NCI-H774 (cell line): ENCODE data around the gene DNAJC27.

Source experiments
- DNase-seq: peaks from one replicate; lab custom pipeline; 2025; lab: John Stamatoyannopoulos, UW

Gene DNAJC27

DNA sequence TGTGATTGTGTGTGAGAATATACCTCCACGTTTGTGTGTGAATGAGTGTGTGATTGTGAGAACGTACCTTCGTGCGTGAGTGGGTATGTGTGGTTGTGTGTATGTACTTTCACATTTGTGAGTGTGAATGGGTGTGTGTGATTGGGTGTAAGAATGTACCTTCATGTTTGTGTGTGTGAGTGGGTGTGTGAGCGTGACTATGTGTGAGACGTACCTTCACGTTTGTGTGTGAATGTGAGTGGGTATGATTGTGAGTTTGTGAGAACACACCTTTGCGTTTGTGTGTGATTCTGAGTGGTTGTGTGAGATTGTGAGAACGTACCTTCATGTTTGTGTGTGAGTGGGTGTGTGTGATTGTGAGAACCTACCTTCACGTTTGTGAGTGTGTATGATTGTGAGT lies 45.9 kb downstream of the DNAJC27 start:
- DNase-seq, result no peak

DNA sequence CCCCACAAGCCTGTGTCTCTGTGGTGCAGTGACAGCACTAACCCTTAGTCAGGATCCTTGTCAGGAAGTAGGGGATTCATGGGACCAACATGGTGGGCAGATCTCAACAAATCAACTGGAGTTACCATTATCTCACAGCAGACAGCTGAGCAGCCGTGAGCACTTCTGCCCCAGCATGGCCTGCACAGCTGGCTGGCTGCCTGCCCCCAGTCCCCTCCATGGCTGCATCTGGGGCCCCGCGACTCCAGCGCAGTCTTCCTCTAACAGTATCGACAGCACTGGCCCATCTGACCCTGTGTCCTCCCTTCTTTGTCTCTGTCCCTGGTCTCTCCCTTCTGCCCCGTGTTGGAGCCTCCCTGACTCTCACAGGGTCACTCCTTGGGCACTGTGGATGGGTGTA lies 47.0 kb downstream of the DNAJC27 start:
- no peak for DNase-seq

DNA sequence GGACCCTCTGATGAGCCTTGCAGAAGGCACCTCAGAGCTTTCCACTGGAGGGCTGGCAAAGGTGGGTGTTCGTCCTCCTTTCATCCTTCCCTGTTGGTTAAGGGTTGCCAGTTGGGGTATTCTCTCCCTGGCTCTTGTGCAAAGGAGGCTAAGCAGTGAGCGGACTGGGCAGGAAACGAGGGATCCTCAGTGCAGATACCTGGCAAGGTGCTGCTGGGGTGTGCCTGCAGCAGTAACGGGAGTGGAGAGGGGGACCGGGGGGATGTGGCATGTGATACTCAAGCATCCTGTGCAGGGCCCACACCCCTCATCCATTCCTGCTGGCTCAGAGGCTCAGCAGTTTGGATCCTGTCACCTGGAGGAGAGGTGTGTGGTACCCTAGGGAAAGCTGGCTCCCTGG lies 47.5 kb downstream of the DNAJC27 start:
- DNase-seq, result no peak

DNA sequence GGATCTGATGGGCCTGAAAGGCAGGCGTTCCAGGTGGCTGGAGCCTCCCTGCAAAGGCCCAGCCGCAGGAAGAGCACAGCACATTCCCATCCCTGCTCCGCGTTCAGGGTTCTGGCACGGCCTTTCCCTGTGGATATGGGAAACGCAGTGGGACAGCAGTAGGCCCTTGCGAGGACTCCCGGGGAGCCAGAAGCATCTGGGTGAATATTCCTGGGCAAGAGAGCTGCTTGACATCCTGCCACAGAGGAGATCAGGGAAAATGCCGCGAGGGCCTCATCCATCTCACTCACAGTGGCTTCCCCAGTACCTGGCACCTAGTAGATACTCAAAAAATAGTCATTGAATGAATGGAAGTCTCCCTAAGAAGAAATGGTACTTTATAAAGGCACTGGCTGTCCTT lies 48.6 kb downstream of the DNAJC27 start:
- DNase-seq, result no peak

DNA sequence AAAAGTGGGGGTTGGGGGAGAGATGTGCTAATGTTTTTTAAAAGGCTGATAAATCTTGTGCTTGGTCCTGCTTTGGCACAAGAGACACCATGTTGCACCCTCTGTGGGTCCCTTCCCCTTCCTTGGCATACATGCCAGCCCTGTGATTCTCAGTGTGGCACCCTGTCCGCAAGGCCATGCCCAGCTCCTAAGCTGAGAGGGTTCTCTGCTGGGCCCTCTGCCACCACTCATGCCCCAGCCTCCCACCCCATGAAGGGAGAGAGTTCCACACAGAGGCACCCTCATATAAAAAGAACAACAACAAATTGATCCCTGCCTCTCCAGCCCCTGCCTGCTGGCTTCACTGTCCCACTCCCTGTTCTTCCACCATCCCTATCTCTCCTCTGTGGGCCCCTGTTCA lies 49.2 kb downstream of the DNAJC27 start:
- no peak for DNase-seq

DNA sequence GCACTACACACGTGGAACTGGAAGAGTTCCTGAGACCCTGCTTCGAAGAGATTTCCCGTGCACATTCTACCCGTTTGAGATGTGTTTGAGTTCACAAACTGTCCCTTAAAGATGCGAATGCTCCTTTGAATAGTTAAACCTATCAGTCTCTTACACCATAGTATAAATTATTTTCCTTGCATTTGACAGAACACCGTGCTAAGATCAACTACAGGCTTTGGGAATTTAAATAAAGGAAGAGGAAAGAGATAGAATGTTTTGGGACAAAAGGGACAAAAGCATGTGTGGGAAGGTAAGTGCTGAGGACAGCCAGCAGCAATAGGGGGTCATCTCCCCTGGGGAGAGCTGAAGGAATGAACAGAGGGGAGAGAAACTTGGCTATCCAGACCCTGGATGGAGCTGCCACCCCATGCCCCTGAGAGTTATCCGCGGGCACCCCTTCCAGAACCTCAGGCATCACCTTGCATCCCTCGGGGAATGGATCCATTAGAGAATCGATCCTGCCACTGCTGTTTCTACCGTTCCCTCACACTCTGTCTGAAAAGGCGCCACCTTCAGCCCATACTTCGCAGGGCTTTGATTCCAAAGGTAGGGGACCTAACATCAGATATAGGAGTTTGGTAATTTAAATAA lies 50.8 kb downstream of the DNAJC27 start:
- no peak for DNase-seq

DNA sequence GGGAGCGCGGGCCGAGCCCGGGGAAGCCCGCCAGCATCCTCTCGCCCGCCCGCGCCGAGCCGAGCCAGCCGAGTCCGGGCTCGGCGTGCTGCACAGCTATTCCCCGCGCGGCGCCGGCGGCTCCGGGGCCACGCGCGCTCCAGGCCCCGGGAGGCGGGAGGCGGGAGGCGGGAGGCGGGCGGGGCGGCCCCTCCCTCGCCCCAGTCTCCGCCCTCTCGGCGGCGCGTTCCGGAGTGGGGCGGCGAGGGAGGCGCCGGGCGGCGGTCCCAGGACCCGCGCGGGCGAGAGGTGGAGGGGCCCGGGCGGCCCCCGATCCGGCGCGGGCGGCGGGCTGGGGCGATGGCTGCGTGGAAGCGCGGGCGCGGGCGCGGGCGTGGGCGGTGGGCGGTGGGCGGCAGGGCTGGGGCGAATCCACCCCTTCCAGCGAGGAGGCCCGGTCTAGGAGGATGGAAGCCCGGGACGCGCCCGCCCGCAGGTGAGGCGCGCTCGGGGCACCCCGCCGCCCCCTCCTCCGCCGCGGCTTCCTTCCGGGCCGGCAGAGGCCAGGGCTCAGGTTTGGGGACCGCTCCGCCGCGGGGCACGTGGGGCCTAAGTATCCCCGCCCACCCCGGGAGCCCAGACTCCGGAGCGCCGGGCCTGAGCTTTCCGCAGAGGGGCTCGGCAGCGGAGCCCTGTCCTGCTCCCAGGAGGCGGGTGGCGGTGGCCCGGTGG lies 51.5 kb downstream of the DNAJC27 start, which contains the start of gene ADCY3:
TSS of gene ADCY3 (minus strand) at position 140 of the 711 bp plus-strand sequence. CDS start 1,250 bp downstream, outside the sequence.
- peak; percentile 32 for DNase-seq

DNA sequence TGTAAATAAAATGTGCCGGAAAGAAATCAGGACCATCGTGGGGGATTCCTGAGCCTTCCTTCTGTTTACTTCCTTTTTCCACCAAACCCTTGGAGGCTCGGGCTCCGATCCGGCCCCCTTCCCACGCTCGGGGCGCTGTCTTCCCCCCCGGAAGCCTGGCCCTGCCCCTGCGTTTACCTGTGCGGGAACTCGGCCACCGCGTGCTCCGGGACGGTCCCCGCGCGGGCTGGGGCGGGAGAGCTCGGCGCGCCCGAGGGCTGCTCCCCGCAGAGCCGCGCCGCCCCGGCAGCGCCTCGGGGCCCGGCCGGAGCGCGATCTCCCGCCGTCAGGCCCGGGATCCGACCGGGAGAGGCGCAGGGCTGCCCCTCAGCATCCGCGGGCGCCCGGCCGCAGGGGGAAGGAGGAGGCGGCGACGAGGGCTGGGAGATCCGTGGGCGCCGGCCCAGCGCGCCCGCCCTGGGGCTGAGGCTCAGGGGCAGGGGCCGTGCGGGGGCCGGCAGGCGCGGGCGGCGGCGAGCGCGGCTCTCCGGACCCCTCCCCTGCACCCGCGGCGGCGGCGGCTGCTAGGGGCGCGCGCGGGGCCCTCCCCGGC lies 52.2 kb downstream of the DNAJC27 start:
- no peak for DNase-seq

DNA sequence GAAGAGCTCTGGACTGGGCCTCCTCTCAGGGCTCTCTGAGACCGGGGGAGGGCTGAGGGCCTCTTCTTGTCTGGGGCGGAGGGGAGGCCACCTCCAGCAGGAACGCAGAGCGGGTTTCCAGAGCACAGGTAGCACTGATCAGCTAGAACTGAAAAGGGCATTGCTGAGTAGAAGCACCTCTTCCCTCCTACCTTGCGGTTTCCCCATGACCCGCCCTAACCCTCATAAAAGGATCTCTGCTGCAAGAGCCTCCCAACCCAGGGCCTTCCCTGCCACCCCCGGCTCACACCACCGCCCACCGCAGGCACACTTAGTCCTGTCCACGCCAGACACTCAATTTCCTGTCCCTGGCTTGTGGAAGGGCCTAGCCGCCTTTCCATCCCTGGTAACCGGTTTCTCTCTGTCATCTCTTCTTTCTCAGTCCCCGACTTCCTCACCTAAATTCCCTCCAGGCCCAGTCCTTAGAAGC lies 52.7 kb downstream of the DNAJC27 start:
- no peak for DNase-seq

DNA sequence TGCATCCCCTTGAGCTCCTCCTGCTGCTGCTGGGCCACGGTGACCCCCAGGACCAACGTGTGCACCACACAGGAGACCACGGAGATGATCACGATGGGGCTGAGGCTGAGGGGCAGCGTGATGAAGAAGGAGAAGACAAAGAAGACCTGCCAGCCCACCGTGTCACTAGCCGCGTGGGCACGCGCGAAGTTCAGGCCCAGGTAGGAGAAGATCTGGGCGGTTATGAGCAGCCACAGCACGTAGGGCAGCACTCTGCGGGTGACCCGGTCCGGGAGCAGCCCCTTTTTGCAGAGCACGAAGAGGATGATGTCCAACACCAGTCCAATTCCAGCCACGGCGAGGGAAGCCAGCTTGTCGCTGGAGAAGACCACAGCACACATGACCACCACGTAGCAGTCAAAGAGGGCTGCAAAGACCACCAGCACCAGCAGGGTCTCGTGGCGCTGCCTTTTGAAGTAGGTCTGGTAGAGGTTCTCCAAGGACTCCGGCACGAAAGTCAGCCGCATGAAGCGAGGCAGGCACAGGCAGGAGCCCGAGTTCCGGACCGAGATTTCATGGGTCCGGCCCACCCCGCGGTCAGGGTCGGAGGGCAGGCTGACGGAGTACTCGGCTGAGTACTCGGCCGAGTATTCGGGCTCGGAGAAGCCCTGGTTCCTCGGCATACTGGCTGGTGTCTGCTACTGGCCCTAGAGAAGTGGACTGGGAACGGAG lies 53.3 kb downstream of the DNAJC27 start:
- no peak for DNase-seq

DNA sequence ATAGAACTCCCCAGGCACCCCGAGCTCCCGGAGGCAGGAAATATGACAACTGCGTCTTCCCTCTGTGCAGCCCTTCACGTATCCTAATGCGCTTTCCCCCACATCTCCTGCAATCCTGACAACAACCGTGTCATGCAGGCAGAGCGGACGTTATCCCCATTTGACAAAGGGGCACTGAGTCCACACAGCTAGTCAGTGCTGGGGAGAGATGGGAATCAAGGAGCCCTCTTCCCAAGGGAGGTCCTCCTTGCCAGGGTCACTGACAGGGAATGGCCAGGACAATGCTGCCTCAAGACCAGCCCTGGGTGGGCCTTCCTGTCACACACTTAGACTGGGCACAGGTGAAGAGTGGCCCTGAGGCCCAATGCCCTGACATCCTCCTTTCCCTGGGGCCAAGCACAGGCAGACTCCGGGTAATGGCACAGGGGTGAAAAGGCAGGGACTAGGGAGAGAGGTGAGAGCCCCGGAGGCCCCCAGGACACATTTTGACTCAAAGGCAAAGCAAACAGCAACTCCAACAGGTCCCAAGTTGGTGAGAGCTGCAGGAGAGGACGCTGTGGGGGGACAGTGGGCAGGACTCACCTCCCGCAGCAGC lies 53.9 kb downstream of the DNAJC27 start:
- DNase-seq, result no peak

DNA sequence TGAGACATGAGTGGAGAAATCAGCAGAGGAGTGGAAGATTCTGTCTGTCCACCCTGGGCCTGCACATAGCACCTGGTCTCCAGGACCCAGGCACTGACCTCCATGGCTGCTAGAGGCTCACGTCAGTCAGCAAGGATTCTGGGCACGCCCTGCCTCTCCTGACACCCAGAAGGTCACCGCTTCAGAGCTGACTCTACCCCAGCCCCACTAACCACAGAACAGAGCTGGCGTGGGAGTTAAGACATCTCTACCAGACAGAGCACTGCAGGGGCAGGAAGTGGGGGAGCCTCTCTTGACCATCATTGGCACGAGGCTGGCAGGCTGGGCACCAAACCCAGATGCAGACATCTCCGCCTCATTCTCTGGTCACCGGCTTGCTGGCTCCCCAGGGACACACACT lies 54.7 kb downstream of the DNAJC27 start:
- no peak for DNase-seq

DNA sequence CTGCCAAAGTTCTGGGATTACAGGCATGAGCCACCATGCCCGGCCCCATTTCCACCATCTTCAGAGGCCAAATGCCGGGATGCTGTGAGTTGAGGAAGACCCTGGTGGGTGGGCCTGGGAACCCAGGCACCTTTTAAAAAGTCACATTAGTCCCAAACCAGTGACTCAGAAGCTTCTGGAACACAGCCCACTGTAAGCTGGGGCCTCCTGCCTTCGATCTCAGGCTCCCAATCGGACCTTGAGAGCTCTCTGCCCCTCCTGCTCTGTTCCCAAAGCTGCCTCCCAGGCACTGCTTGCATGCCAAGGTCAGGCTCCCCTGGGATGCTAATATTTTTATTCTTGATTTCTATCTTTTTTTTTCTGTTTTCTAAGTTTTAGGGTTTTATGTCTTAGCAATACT lies 56.0 kb downstream of the DNAJC27 start:
- DNase-seq, result no peak

DNA sequence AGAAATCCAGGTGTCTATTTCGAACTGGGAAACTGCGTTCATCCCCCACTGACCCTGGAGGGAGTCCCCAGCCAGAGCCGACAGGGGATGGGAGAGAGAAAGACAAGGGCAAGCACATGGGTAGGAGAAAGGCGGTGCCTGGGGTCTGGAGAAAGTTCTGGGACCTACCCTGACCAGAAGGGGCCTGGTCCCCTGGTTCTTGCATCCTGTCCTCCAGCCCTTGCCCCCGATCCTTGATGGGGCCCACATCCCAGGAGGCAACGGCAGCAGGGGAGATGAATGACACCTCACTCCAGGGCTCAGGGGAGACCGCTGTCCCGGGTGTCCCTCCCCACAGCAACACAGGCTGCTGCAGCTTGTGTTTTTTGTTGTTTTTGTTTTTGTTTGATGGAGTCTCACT lies 56.6 kb downstream of the DNAJC27 start:
- no peak for DNase-seq

DNA sequence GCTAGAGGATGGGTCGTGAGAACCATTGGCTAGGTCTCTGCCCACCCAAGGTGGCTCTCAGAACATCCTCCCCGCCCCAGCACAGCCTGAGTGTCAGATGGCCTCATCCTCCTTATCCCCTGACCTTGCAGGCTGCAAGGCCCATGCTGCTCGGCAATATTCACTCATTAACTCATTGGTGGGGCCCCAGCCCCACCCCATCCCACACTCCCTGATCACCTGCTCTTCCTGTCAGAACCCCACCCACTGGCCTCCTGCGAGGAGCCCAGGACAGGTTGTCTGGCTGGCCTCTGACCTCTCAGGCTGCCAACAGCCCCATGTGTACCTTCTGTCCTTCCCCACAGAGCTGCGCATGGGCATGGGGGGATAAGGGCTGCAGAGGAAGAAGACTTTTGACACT lies 57.0 kb downstream of the DNAJC27 start:
- no peak for DNase-seq

DNA sequence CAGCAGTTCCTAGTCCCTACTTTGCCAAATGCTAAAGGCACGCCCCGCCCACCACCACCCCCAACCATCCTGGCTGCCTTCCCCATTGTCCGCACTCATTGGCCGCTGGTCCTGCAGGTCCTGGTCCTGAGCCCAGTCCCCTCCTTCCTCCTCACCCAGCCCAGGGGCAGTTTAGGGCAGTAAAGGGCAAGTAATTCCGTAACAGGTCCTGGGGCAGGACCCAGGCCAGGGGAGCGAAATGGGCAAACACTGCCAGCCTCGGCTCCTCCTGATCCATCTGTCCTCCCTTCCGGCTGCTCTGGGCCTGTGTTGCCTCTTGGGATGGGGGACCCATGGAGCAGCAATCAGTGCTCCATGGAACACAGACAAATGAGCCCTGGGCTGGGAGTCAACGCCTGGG lies 57.8 kb downstream of the DNAJC27 start:
- no peak for DNase-seq

DNA sequence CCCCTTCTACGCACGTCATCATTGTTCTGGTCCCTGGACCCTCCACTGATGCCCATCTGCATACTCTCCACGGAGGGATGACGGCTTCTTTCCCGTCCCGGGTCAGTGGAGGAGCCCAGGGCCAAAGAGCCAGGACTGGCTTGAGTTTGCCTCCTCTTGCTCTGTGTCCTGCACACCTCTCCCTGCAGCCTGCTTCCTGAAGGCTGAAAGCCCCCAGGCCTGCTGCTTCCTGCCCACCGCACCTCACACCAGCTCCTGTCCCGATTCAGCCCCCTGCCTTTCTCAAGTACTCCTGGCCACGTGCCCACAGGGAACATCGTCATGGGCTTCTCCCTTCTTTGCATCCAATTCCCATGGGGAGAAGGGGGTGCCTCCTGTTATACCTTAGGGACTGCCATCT lies 58.8 kb downstream of the DNAJC27 start:
- no peak for DNase-seq

DNA sequence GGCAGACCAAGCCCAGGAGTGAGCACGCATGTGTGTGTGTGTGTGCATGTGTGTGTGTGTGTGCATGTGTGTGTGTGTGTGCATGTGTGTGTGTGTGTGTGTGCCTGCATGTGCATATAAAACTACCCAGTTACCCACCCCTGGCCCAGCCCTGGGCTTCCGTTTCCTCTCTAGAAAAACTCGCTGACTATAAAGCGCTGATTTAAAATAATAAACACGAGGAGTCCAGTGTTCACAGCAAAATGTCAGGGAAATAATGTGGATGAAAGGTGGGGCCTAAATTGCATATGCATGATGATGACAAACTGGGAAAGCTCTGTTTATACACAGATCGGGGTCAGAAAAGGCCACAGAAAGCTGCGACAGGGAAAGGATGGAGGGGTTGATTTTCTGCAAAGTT lies 59.2 kb downstream of the DNAJC27 start:
- DNase-seq, result no peak

DNA sequence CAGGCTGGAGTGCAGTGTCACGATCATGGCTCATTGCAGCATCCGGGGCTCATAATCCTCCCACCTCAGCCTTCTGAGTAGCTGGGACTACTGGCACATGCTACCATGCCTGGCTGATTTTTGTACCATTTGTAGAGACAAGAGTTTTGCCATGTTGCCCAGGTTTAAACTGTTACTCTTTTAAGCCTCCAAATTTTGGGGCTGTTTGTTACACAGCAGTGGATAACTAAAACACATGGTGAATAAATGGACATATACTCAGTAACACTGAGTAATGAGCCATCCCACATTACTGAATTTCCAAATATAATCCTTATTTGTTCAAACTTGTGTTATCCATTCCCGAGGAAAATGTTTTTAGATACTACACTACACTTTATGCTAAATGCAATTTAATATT lies 61.5 kb downstream of the DNAJC27 start:
- DNase-seq, result no peak

DNA sequence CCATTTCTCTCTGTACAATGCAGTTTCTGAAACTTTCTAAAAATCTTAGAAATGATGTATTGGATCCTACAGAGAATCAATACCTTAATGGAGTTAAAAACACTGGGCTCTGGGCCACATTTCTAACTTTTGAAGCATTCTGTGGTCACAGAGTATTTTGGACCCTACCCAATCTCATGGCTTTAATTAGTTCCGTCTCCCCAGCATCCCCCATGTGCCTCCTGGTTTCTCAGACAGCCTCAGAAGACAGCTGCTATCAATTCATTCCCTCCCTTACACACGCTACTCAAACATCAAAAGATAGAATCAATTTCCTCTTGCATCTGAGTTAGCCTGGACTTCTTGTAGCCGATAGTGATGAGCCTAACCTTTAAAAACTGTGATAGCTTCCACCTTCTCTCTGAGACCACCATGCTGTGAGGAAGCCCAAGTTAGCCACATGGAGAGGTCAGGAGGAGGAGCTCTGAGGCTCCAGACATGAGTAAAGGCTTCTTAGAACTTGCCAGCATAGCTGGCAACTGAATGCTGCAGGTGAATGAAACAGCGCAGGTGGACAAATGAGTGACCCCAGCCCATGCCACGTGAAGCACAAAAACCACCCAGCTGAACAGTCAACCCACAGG lies 62.1 kb downstream of the DNAJC27 start:
- no peak for DNase-seq

DNA sequence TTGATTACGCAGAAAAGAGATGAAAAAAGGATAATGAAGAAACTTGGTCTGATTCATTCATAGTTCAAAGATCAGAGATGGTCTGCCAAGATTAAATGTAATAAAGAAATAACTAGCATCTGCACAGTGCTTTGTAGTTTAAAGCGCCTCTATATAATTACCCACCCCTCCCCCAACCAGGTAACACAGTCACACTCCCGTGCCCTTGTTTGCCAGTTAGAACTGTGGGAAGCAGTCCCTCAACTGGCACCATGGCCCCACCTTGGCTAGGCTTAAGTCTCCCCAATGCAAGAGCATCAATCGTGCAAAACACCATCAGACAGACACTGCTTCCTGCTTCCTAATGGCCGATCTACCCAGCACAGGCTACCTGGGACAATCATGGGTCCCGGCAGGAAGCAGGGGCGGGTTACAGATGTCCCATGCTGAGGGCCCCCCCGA lies 63.3 kb downstream of the DNAJC27 start:
- DNase-seq, result no peak

DNA sequence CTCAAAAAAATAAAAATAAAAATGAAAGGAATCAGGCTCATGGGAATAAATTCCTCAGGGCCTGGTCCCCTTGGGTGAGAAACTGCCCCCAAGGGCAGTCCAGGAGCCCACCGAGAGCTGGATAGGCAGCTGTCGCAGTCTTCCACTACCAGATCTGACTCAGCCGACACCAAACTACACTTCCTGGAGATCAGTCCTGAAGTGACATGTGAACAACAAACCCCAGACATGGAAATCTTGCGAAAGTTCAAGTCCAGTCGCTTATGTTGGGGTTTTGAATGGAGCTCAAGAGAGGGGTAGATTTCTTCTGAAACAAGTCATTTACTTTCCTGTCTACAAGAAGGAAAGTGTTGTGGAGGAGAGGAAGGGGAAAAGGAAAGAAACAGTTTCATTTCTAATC lies 64.6 kb downstream of the DNAJC27 start:
- DNase-seq, result no peak
